BLaER1 treated with 17β-estradiol and CSF1 and Interleukin-3, amounts not matched to agents 10 nM and 100 nM (cell line): Measurements from ENCODE around the gene PANK4.
"Not testable (repeated sequence)": the region's sequence is repeated elsewhere in the genome, so short reads cannot be mapped to it uniquely, and the experiment has no call there.

ENCODE experiments used
- H3K27ac ChIP-seq, 11 experiments: shearing (Covaris generic); formaldehyde crosslinking; 2 replicates each; pipeline ENCODE4 v1.8.1; 2022
- H3K27me3 ChIP-seq, 11 experiments: shearing (Covaris generic); formaldehyde crosslinking; 2 replicates each; pipeline ENCODE4 v1.8.1; 2022
- H3K36me3 ChIP-seq, 11 experiments: shearing (Covaris generic); formaldehyde crosslinking; 2 replicates each; pipeline ENCODE4 v1.8.1; 2022
- H3K4me1 ChIP-seq, 10 experiments: shearing (Covaris generic); formaldehyde crosslinking; 2 replicates each; pipeline ENCODE4 v1.8.1; 2022
- H3K4me2 ChIP-seq, 11 experiments: shearing (Covaris generic); formaldehyde crosslinking; 2 replicates each; pipeline ENCODE4 v1.8.1; 2022
- H3K4me3 ChIP-seq, 10 experiments: shearing (Covaris generic); formaldehyde crosslinking; 2 replicates each; pipeline ENCODE4 v1.8.1; 2022
- H3K9ac ChIP-seq, 11 experiments: shearing (Covaris generic); formaldehyde crosslinking; 2 replicates each; pipeline ENCODE4 v1.8.1; 2022
- H3K9me3 ChIP-seq, 11 experiments: shearing (Covaris generic); formaldehyde crosslinking; replicated peaks in 1 of 11; 2 replicates each; pipeline ENCODE4 v1.8.1; 2022
- H4K20me1 ChIP-seq, 11 experiments: shearing (Covaris generic); formaldehyde crosslinking; 2 replicates each; pipeline ENCODE4 v1.8.1; 2022
- Cebpa-rat ChIP-seq, 11 experiments: shearing (Covaris generic); IDR thresholded peaks; 2 replicates each; pipeline ENCODE4 v1.8.1; 2022

Gene PANK4

DNA sequence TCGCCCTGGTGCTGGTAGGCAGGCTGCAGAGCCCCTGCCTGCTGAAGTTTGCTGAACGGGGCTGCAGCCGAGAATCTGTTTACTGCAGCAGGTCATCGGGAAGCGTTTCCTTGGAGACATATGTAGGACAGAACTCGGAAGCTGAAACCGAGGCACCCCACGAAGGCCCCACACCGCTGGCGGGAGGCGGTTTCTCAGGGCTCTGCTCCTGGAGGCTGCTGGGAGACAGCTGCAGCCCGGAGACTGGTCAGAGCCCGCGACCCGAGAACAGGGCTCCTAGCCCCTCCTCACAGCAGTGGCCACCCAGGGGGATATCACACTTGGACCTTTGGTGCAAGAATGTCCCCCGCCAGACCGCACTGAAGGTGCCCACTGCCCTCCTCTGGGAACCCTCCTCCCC lies 63.0 kb downstream of the PANK4 start:
- Histone ChIP-seq H3K9ac (no peak overlapping the region), H3K27ac (no peak overlapping the region), H3K36me3 (no peaks in the 10 kb centered on the region), H3K27me3 (peaks cover 13 to 51% (median 41%) of the 10 kb centered on the region in 11 experiments), H3K4me1 (peaks cover 0 to 80% (median 70%) of the 10 kb centered on the region in 10 experiments; a peak in 19 of 20 replicates), H3K4me2 (peak overlapping the region in 8 of 11 experiments; percentile 6 to 88 (median 42); a peak in 13 of 22 replicates), H3K9me3 (no peaks in the 10 kb centered on the region), H3K4me3 (no peak overlapping the region), H4K20me1 (peaks cover 0 to 74% (median 24%) of the 10 kb centered on the region in 11 experiments; a peak in 16 of 22 replicates)
- TF ChIP-seq Cebpa-rat (IDR thresholded peaks at IDR 0.05) = no peak

DNA sequence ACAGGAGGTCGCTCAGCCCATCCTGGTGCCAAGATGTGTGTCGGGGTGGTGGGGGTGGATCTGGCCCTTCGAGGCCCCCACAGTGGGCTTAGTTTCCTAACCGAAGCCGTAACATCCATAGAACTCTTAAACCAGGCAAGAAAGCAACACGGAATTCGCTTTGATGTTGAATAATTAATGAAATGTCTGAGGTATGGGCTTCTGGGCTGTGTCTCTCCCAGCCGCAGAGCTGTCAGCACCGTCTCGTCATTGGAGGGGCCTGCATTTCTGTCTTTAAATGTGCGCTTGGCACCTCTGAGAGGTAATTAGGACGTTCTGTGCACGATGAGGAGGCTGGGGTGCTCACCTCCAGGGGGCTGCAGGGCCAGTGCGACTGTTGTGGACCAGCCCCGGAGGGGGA lies 63.6 kb downstream of the PANK4 start:
- Histone ChIP-seq H3K27me3 (peaks cover 13 to 51% (median 41%) of the 10 kb centered on the region in 11 experiments), H3K4me3 (no peak overlapping the region), H3K36me3 (no peaks in the 10 kb centered on the region), H3K27ac (no peak overlapping the region), H3K4me1 (peaks cover under 1 to 81% (median 72%) of the 10 kb centered on the region in 10 experiments; a peak in 19 of 20 replicates), H3K9ac (no peak overlapping the region), H3K4me2 (peak overlapping the region in 8 of 11 experiments; percentile 6 to 88 (median 42); a peak in 8 of 22 replicates), H3K9me3 (no peaks in the 10 kb centered on the region), H4K20me1 (peaks cover 0 to 75% (median 23%) of the 10 kb centered on the region in 11 experiments; a peak in 16 of 22 replicates)
- no peak for TF ChIP-seq Cebpa-rat (IDR thresholded peaks at IDR 0.05)

DNA sequence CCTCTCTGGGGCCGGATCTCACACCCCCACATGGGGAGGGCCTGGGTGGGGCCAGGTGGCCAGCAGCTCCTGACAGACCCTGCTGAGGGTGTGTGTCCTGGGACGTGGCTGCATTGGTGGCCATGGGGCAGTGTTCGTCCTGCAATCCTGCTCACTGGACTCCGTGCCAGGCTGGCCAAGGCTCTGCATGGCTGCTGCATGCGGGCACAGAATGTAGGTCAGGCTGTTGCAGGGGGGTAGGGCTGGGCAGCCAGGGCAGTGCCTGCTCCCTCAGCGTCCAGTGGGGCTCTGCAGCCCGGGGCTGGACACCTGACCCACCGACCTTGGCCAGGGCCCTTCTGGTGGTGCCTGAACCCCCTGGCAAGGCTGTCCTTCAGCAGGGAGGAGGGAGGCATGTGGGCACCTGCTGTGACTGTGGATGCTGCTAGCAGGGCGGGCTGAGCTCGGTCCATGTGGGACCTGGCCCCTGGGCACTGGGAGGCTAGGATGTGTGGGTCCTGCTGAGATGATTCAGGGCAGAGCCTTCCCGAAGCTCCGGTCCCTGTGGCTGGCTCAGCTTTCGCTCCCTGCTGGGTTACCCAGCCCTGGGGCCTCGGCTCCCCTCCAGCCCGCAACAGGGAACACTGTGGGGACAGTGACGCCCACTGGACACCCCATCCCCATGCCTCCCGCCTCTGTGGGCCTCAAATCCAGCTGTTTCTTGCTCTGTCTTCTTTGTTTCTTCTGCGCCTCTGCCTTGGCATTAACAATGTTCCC lies 65.2 kb downstream of the PANK4 start:
- H3K4me2 ChIP-seq = peak overlapping the region in 6 of 11 experiments; percentile 42 to 71 (median 55); a peak in 9 of 22 replicates
- H3K27me3 ChIP-seq = peaks cover 7 to 45% (median 32%) of the 10 kb centered on the region in 11 experiments; a peak in 21 of 22 replicates
- H3K4me3 ChIP-seq = no peak overlapping the region
- no peak overlapping the region for H3K27ac ChIP-seq
- peaks cover 0 to 78% (median 15%) of the 10 kb centered on the region in 11 experiments; a peak in 16 of 22 replicates for H4K20me1 ChIP-seq
- no peaks in the 10 kb centered on the region for H3K36me3 ChIP-seq
- H3K9me3 ChIP-seq = no peaks in the 10 kb centered on the region
- H3K4me1 ChIP-seq = peaks cover 17 to 81% (median 76%) of the 10 kb centered on the region in 10 experiments
- TF ChIP-seq Cebpa-rat (IDR thresholded peaks at IDR 0.05) = no peak
- no peak overlapping the region for H3K9ac ChIP-seq

DNA sequence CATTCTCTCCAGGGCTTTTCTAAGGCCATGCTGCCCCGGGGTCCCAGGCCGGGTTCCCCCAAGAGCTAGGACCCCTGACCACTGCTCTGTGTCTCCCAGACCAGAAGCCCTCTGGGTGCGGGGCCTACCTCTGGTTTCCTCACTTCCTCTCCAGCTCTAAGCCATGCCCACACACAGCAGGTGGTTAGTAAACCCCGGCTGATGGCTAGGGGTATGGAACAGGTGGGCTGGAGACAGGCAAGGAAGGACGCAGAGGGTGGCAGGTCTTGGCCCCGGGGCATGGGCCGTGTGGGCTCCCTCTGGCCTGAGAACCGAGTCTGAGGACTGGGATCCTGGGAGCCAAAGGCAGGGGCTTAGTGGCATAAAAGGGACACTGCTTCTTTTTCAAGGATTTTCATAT lies 66.2 kb downstream of the PANK4 start:
- no peaks in the 10 kb centered on the region for H3K36me3 ChIP-seq
- H3K4me3 ChIP-seq = no peak overlapping the region
- no peak overlapping the region; a peak in 1 of 22 replicates for H3K9ac ChIP-seq
- peaks cover 25 to 81% (median 76%) of the 10 kb centered on the region in 10 experiments for H3K4me1 ChIP-seq
- TF ChIP-seq Cebpa-rat (IDR thresholded peaks at IDR 0.05) = no peak
- H3K4me2 ChIP-seq = peak overlapping the region in 8 of 11 experiments; percentile 22 to 71 (median 48); a peak in 15 of 22 replicates
- peaks cover 0 to 45% (median 23%) of the 10 kb centered on the region in 11 experiments; a peak in 19 of 22 replicates for H3K27me3 ChIP-seq
- H3K27ac ChIP-seq = no peak overlapping the region
- peaks cover 0 to 78% (median 12%) of the 10 kb centered on the region in 11 experiments; a peak in 14 of 22 replicates for H4K20me1 ChIP-seq
- H3K9me3 ChIP-seq = no peaks in the 10 kb centered on the region

DNA sequence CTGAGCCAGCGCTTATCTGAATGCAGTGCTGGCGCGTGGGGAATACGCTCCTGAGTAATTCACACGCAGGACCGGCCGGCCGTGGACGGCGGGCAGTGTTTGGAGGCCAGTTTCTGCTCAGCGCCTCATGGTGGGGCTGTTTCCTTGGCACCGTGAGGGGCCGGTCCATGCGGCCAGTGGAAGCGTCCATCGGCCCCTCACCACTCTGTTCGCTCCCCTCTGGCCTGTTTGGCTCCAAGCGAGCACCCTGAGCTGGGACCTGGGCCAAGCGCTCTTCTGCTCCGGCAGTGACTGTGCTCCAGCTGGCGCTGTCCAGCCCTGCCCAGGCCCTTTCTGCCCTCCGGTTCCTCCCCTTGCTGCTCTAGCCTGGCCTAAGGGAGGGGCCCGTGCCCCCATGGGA lies 66.6 kb downstream of the PANK4 start:
- Histone ChIP-seq H3K36me3 (no peaks in the 10 kb centered on the region), H3K9me3 (no peaks in the 10 kb centered on the region), H3K27me3 (peaks cover 0 to 45% (median 18%) of the 10 kb centered on the region in 11 experiments; a peak in 18 of 22 replicates), H3K9ac (no peak overlapping the region; a peak in 1 of 22 replicates), H3K4me3 (no peak overlapping the region), H3K4me2 (peak overlapping the region in 8 of 11 experiments; percentile 22 to 71 (median 48); a peak in 15 of 22 replicates), H4K20me1 (peaks cover 0 to 78% (median 10%) of the 10 kb centered on the region in 11 experiments; a peak in 13 of 22 replicates), H3K27ac (no peak overlapping the region), H3K4me1 (peaks cover 25 to 81% (median 76%) of the 10 kb centered on the region in 10 experiments)
- no peak for TF ChIP-seq Cebpa-rat (IDR thresholded peaks at IDR 0.05)

DNA sequence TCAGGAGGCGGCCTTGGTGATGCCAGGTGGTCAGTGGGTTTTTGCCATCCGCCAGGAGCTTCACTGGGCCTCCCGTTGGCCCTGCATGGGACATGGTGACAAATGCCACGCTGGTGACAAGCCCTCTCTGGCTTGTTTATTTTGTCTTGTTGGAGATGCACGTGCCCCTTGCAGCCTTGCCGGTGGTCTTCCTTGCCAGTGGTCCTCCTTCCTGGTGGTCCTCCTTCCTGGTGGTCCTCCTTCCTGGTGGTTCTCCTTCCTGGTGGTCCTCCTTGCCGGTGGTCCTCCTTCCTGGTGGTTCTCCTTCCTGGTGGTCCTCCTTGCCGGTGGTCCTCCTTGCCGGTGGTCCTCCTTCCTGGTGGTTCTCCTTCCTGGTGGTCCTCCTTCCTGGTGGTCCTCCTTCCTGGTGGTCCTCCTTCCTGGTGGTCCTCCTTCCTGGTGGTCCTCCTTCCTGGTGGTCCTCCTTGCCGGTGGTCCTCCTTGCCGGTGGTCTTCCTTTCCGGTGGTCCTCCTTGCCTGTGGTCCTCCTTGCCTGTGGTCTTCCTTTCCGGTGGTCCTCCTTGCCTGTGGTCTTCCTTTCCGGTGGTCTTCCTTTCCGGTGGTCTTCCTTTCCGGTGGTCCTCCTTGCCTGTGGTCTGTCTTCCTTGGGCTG lies 67.2 kb downstream of the PANK4 start:
- not testable (repeated sequence) for H3K9ac ChIP-seq, H3K4me3 ChIP-seq, H3K9me3 ChIP-seq, H3K36me3 ChIP-seq, H3K27ac ChIP-seq
- Histone ChIP-seq H3K4me1 (peaks cover 25 to 81% (median 76%) of the 10 kb centered on the region in 10 experiments), H4K20me1 (peaks cover 0 to 78% (median 9%) of the 10 kb centered on the region in 11 experiments; a peak in 12 of 22 replicates), H3K4me2 (peak overlapping the region in 6 of 11 experiments; percentile 84 to 96 (median 89); a peak in 7 of 22 replicates), H3K27me3 (peaks cover 0 to 43% (median 13%) of the 10 kb centered on the region in 11 experiments; a peak in 17 of 22 replicates)

DNA sequence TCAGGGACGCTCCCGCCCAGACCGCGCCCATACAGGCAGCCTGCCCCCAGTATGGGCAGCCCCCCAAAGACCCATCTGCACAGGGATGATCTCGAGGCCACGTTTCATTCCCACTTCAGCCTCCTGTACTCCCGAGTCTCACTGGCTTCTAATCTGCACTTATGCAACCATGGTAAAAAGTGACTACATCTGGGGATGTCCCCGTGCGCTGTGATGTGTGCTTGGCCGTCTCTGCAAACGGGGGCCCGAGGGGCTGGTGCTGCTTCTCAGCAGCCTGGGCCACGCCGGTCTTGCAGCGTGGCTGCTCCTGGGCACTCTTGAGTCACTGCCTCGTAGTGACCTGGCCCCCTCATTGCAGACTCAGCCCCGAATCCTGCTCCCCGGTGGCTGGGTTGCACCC lies 67.7 kb downstream of the PANK4 start:
- peak overlapping the region in 8 of 11 experiments; percentile 82 to 96 (median 89); a peak in 11 of 22 replicates for H3K4me2 ChIP-seq
- H3K4me3 ChIP-seq = no peak overlapping the region
- no peaks in the 10 kb centered on the region for H3K36me3 ChIP-seq
- H3K27me3 ChIP-seq = peaks cover 0 to 39% (median 7%) of the 10 kb centered on the region in 11 experiments; a peak in 14 of 22 replicates
- no peak overlapping the region; a peak in 1 of 22 replicates for H3K9ac ChIP-seq
- TF ChIP-seq Cebpa-rat (IDR thresholded peaks at IDR 0.05) = no peak
- H3K27ac ChIP-seq = no peak overlapping the region
- H4K20me1 ChIP-seq = peaks cover 0 to 78% (median 9%) of the 10 kb centered on the region in 11 experiments; a peak in 12 of 22 replicates
- H3K4me1 ChIP-seq = peaks cover 29 to 82% (median 77%) of the 10 kb centered on the region in 10 experiments
- H3K9me3 ChIP-seq = no peaks in the 10 kb centered on the region
